Ishikawa (cell line): ENCODE results near the gene A2M.

Experiments
- CEBPB ChIP-seq: IDR thresholded peaks from 2 replicates; pipeline ENCODE4 v1.6.1; 2012
- CREB1 ChIP-seq: IDR thresholded peaks from 2 replicates; pipeline ENCODE4 v1.6.1; 2012; ENCODE audit warnings: low read depth
- EGR1 ChIP-seq: IDR thresholded peaks from 2 replicates; pipeline ENCODE4 v1.6.1; 2012
- EP300 ChIP-seq: IDR thresholded peaks from 2 replicates; pipeline ENCODE4 v1.6.1; 2012; ENCODE audit warnings: borderline replicate concordance
- NFIC ChIP-seq: IDR thresholded peaks from 2 replicates; pipeline ENCODE4 v1.6.1; 2012
- RAD21 ChIP-seq: IDR thresholded peaks from 2 replicates; pipeline ENCODE4 v1.6.1; 2012; ENCODE audit warnings: low read depth
- USF1 ChIP-seq: IDR thresholded peaks from 2 replicates; pipeline ENCODE4 v1.6.1; 2012
- YY1 ChIP-seq: IDR thresholded peaks from 2 replicates; pipeline ENCODE4 v1.6.1; 2012; ENCODE audit warnings: low read depth
- ZBTB7A ChIP-seq: IDR thresholded peaks from 2 replicates; pipeline ENCODE4 v1.6.1; 2012; ENCODE audit warnings: low read depth

- no peak for TF ChIP-seq CREB1
- TF ChIP-seq YY1, result no peak
- no peak for TF ChIP-seq ZBTB7A
- TF ChIP-seq EGR1, result no peak
- no peak for TF ChIP-seq RAD21
- TF ChIP-seq EP300, result no peak
- no peak for TF ChIP-seq NFIC
- no peak for TF ChIP-seq CEBPB
- no peak for TF ChIP-seq USF1
Observed at GRCh38 chr12:9099552-9100190, 16.0 kb downstream of the A2M start.
